Measurements from ENCODE around the gene DGCR2. TPM values are rescaled to one million over a fixed set of nuclear protein-coding genes. Genes with fewer than 3 reads are reported as not detected.

DGCR2 gene
- total and polyA plus RNA-seq, 2 experiments from 2014 or later, result 18.5 to 83.0 TPM

DNA sequence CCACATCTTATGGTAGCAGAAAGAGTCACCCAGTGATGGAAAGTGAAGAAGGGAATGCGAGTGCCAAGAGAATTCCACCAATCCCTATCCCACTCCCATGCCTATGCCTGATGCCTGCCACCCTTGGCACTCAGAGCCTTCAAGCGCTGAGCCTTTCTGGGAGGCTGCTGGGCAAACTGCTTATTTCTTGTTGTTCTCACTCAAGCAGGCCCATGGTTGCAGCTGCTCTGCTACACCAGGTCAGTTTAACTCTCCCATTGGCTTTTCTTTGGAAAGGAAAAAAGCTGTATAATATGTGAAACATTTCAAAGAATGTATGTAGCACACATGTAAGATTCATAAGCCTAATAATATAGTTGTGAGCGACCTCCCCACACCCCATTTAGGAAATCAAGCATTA is 41.4 kb downstream of the DGCR2 start:
- peaks cover 5% of the 10 kb centered on the region; the same call in 2 of the 3 replicates for H3K9me3 Mint-ChIP-seq

More for the DNA sequence above, 41.4 kb downstream of the DGCR2 start:
- Histone ChIP-seq H3K9me2 (ENCODE audit: insufficient read depth) (no peaks in the 10 kb centered on the region), H3K27ac (ENCODE audit: low read depth) (no peak overlapping the region), H3K4me3 (no peak overlapping the region), H3K27me3 (ENCODE audit: insufficient read depth) (no peaks in the 10 kb centered on the region), H4K20me1 (replicated peaks; ENCODE audit: insufficient read depth) (peaks cover 2% of the 10 kb centered on the region; the same call in 1 of the 2 replicates), H3F3A (replicated peaks; ENCODE audit: low read depth) (no peaks in the 10 kb centered on the region), H3K4me2 (no peak overlapping the region), H3K4me1 (ENCODE audit: insufficient read depth) (peaks cover 3% of the 10 kb centered on the region; the same call in 1 of the 2 replicates), H3K36me3 (ENCODE audit: insufficient read depth) (no peaks in the 10 kb centered on the region), H2AFZ (no peak overlapping the region), H3K79me2 (replicated peaks; ENCODE audit: insufficient read depth) (no peaks in the 10 kb centered on the region; the same call in 1 of the 2 replicates)
- ATAC-seq (no peak), DNase-seq (ENCODE audit: low spot score) (no peak)
- no peak overlapping the region for H3K27ac Mint-ChIP-seq
- peaks cover 25% of the 10 kb centered on the region for H3K36me3 Mint-ChIP-seq (ENCODE audit: low read depth)
- TF ChIP-seq ZNF114 (CRISPR knock-in tag; IDR thresholded peaks at IDR 0.05) (no peak), ETS1 (IDR thresholded peaks at IDR 0.05) (no peak), CREB1 (CRISPR knock-in tag; IDR thresholded peaks at IDR 0.05; ENCODE audit: low read depth) (no peak), NANOG (IDR thresholded peaks at IDR 0.05; ENCODE audit: borderline replicate concordance) (no peak), EZH2 (IDR thresholded peaks at IDR 0.05; ENCODE audit: low read depth, unreplicated experiment) (no peak), STAT1 (IDR thresholded peaks at IDR 0.05; ENCODE audit: unreplicated experiment) (no peak), EZH2phosphoT487 (IDR thresholded peaks at IDR 0.05; ENCODE audit: unreplicated experiment) (no peak), ZNF331 (CRISPR knock-in tag; IDR thresholded peaks at IDR 0.05; ENCODE audit: low read depth) (no peak), ZNF462 (CRISPR knock-in tag; IDR thresholded peaks at IDR 0.05) (no peak), JUNB (IDR thresholded peaks at IDR 0.05; ENCODE audit: unreplicated experiment) (no peak), POLR2AphosphoS5 (IDR thresholded peaks at IDR 0.05; ENCODE audit: low read depth) (no peak)
- TF ChIP-seq, protein P1, sequence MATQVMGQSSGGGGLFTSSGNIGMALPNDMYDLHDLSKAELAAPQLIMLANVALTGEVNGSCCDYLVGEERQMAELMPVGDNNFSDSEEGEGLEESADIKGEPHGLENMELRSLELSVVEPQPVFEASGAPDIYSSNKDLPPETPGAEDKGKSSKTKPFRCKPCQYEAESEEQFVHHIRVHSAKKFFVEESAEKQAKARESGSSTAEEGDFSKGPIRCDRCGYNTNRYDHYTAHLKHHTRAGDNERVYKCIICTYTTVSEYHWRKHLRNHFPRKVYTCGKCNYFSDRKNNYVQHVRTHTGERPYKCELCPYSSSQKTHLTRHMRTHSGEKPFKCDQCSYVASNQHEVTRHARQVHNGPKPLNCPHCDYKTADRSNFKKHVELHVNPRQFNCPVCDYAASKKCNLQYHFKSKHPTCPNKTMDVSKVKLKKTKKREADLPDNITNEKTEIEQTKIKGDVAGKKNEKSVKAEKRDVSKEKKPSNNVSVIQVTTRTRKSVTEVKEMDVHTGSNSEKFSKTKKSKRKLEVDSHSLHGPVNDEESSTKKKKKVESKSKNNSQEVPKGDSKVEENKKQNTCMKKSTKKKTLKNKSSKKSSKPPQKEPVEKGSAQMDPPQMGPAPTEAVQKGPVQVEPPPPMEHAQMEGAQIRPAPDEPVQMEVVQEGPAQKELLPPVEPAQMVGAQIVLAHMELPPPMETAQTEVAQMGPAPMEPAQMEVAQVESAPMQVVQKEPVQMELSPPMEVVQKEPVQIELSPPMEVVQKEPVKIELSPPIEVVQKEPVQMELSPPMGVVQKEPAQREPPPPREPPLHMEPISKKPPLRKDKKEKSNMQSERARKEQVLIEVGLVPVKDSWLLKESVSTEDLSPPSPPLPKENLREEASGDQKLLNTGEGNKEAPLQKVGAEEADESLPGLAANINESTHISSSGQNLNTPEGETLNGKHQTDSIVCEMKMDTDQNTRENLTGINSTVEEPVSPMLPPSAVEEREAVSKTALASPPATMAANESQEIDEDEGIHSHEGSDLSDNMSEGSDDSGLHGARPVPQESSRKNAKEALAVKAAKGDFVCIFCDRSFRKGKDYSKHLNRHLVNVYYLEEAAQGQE (IDR thresholded peaks at IDR 0.05; ENCODE audit: unreplicated experiment), result no peak
- TF ChIP-seq, protein P2, sequence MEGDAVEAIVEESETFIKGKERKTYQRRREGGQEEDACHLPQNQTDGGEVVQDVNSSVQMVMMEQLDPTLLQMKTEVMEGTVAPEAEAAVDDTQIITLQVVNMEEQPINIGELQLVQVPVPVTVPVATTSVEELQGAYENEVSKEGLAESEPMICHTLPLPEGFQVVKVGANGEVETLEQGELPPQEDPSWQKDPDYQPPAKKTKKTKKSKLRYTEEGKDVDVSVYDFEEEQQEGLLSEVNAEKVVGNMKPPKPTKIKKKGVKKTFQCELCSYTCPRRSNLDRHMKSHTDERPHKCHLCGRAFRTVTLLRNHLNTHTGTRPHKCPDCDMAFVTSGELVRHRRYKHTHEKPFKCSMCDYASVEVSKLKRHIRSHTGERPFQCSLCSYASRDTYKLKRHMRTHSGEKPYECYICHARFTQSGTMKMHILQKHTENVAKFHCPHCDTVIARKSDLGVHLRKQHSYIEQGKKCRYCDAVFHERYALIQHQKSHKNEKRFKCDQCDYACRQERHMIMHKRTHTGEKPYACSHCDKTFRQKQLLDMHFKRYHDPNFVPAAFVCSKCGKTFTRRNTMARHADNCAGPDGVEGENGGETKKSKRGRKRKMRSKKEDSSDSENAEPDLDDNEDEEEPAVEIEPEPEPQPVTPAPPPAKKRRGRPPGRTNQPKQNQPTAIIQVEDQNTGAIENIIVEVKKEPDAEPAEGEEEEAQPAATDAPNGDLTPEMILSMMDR (conservative IDR thresholded peaks at IDR 0.05; ENCODE audit: low read depth in 2 of 2), result no peak
- peaks cover 8% of the 10 kb centered on the region for H3K27me3 Mint-ChIP-seq (ENCODE audit: insufficient read depth, low read depth, poor library complexity)
- peaks cover 4% of the 10 kb centered on the region for H3K4me1 Mint-ChIP-seq
- H3K4me3 Mint-ChIP-seq, result no peak overlapping the region

Data from GM23338 (cell line).